Nephron (organoid): ENCODE data around the gene SCGB2A2.

ENCODE experiments used
- H3K27ac Mint-ChIP-seq, 3 experiments: 2 replicates each; pipeline ENCODE4 v1.8.0; 2020; ENCODE audit warnings: mixed read lengths in 3 of 3, mild to moderate bottlenecking in 2 of 3, moderate library complexity in 1 of 3
- H3K27me3 Mint-ChIP-seq: 2 replicates; pipeline ENCODE4 v1.8.0; 2021; ENCODE audit warnings: low read depth, mild to moderate bottlenecking, moderate library complexity, mixed read lengths
- H3K36me3 Mint-ChIP-seq: 2 replicates; pipeline ENCODE4 v1.8.0; 2020; ENCODE audit warnings: low read depth, mixed read lengths
- H3K4me1 Mint-ChIP-seq: 2 replicates; pipeline ENCODE4 v1.8.0; 2020; ENCODE audit warnings: mixed read lengths
- H3K4me3 Mint-ChIP-seq, 3 experiments: 2 replicates each; pipeline ENCODE4 v1.8.0; 2020; ENCODE audit warnings: mild to moderate bottlenecking in 3 of 3, mixed read lengths in 3 of 3, moderate library complexity in 2 of 3
- H3K9me3 Mint-ChIP-seq: 2 replicates; pipeline ENCODE4 v1.8.0; 2020; ENCODE audit warnings: mixed read lengths
- CTCF ChIP-seq, 3 experiments: fragments of 200-600 bp; sonication (generic); IDR thresholded peaks; one replicate each; pipeline ENCODE4 v1.5.0; 2021; ENCODE audit warnings: antibody characterized with exemption in 3 of 3; ENCODE audit not compliant: unreplicated experiment in 3 of 3

Gene SCGB2A2

GRCh38 chr11:62306227-62306626, 36.3 kb downstream of the SCGB2A2 start:
- H3K4me1 Mint-ChIP-seq = no peaks in the 10 kb centered on the region
- H3K36me3 Mint-ChIP-seq = no peaks in the 10 kb centered on the region
- peaks cover 37% of the 10 kb centered on the region for H3K27me3 Mint-ChIP-seq
- H3K4me3 Mint-ChIP-seq = no peak overlapping the region
- peaks cover 15% of the 10 kb centered on the region for H3K9me3 Mint-ChIP-seq
- no peak overlapping the region for H3K27ac Mint-ChIP-seq
- TF ChIP-seq CTCF (IDR thresholded peaks at IDR 0.05; ENCODE audit: unreplicated experiment in 3 of 3) = no peak

GRCh38 chr11:62307950-62308349, 38.0 kb downstream of the SCGB2A2 start:
- H3K27ac Mint-ChIP-seq = no peak overlapping the region
- H3K36me3 Mint-ChIP-seq = no peaks in the 10 kb centered on the region
- H3K4me3 Mint-ChIP-seq = no peak overlapping the region
- H3K27me3 Mint-ChIP-seq = peaks cover 50% of the 10 kb centered on the region
- peaks cover 15% of the 10 kb centered on the region for H3K9me3 Mint-ChIP-seq
- TF ChIP-seq CTCF (IDR thresholded peaks at IDR 0.05; ENCODE audit: unreplicated experiment in 3 of 3) = no peak
- no peaks in the 10 kb centered on the region for H3K4me1 Mint-ChIP-seq

DNA sequence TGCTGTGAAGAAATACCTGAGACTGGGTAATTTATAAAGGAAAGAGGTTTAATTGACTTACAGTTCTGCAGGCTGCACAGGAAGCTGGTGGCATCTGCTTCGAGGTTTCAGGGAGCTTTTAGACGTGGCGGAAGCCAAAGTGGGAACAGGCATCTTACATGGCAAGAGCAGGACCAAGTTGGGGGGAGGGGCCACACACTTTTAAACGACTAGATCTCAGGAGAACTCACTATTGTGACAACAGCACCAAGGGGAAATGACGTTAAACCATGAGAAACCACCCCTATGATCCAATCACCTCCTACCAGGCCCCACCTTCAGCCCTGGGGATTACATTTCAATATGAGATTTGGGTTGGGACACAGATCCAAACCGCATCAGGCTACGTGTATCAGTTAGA, 40.0 kb downstream of the SCGB2A2 start:
- H3K36me3 Mint-ChIP-seq = no peaks in the 10 kb centered on the region
- H3K9me3 Mint-ChIP-seq = peaks cover 15% of the 10 kb centered on the region
- H3K4me3 Mint-ChIP-seq = no peak overlapping the region
- H3K27me3 Mint-ChIP-seq = peaks cover 60% of the 10 kb centered on the region
- H3K4me1 Mint-ChIP-seq = no peaks in the 10 kb centered on the region
- no peak for TF ChIP-seq CTCF (IDR thresholded peaks at IDR 0.05; ENCODE audit: unreplicated experiment in 3 of 3)
- no peak overlapping the region for H3K27ac Mint-ChIP-seq

GRCh38 chr11:62315431-62315830, 45.5 kb downstream of the SCGB2A2 start:
- Mint-ChIP-seq H3K4me1 (no peaks in the 10 kb centered on the region), H3K36me3 (no peaks in the 10 kb centered on the region), H3K4me3 (no peak overlapping the region), H3K27ac (no peak overlapping the region), H3K27me3 (peaks cover 53% of the 10 kb centered on the region), H3K9me3 (no peaks in the 10 kb centered on the region)
- no peak for TF ChIP-seq CTCF (IDR thresholded peaks at IDR 0.05; ENCODE audit: unreplicated experiment in 3 of 3)

- Mint-ChIP-seq H3K27me3 (peaks cover 18% of the 10 kb centered on the region), H3K9me3 (no peaks in the 10 kb centered on the region), H3K27ac (no peak overlapping the region), H3K4me1 (peaks cover 18% of the 10 kb centered on the region), H3K4me3 (no peak overlapping the region), H3K36me3 (no peaks in the 10 kb centered on the region)
- no peak for TF ChIP-seq CTCF (IDR thresholded peaks at IDR 0.05; ENCODE audit: unreplicated experiment in 3 of 3)
These were observed 52.6 kb downstream of the SCGB2A2 start for GRCh38 chr11:62322524-62322923.
